Dermis blood vessel endothelial cell (primary cell): ENCODE results near the gene ANKRD33B. TPM values are rescaled to one million over a fixed set of nuclear protein-coding genes. Genes with fewer than 3 reads are reported as not detected.

ENCODE experiments used
- DNase-seq: peaks from one replicate; pipeline ENCODE4 v3.0.0; 2010
- total RNA-seq: library from RNA; depleted of rRNA; stranded (reverse); fragments of >200 nt; gene quantifications from 2 replicates; pipeline ENCODE4 v1.2.3, GENCODE V29; 2014

Gene ANKRD33B
- total RNA-seq, 1 donor from 2014 or later = 2.0 TPM

DNA sequence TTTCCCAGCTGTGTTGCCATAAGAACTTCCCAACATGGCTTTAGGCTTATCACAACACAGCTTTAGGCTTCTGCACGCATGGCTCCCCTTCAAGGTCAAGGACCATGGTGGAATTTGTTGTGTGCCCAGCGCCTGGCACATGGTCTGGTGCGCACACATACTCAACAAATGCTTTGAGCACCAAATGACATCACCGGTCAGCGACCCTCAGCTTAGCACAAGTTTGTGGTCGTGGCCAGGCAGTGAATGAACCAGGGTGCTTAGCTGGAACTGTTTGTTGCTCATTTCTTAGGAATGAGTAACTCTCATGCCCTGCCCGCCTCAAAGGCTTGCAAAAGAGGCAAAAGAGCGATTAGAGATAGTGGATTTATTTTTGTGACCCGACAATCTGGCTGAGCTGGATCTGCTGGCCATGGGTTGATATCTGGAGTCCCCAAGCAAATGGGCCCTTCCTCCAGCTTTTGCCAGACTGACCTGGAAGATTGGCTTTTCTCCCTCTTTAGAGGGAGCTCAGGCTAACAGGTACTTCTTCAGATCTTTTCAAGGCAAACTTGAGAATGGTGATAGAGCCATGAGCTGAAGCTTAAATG, 138.3 kb downstream of the ANKRD33B start:
- DNase-seq = peak; percentile 41

DNA sequence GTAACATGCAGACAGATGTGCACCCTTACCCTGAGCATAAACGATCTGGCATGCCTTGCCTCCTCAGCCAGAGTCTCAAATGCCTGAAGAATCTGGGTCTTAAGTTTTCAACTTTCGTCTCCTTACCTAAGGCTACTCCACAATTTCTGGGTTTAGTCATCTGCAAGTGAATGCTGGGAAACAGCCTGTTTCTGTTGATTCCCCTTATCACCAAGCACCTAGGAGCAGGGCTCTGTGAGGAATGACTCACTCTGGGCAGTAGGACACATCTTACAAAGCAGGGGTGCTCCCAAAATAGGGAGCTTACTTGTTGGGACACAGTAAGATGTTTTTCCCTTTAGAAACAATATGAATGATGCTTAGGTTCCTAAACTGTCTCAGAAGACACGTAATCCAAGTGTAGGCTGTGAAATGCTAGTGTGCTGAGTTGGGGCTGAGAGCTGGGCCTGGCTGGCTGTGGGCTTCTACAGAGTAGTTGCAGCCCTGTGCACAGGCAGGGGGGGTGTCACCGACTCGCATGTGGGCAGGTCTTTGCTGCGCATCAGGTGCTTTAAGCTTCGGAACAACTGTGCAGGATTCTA, 139.1 kb downstream of the ANKRD33B start:
- DNase-seq = peak; percentile 33

DNA sequence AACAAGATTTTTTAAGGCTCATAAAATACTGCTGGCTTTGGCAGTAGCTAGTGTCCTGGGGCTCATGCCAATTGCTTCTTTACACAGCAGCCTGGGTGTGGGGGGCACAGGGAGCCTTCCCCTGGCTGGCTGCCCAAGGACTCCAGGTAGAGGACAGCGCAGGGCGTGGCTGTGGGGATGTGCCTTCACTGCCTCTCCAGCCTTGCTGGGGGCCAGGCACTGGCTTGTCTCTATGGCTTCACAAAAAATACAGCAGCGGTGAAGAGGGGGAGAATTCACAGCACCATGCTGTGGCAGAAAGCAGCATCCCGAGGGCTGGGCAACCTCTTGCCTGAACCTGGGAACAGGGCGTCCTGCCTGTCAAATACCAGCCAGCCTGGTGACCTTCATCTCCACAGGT, 139.8 kb downstream of the ANKRD33B start:
- no peak for DNase-seq

DNA sequence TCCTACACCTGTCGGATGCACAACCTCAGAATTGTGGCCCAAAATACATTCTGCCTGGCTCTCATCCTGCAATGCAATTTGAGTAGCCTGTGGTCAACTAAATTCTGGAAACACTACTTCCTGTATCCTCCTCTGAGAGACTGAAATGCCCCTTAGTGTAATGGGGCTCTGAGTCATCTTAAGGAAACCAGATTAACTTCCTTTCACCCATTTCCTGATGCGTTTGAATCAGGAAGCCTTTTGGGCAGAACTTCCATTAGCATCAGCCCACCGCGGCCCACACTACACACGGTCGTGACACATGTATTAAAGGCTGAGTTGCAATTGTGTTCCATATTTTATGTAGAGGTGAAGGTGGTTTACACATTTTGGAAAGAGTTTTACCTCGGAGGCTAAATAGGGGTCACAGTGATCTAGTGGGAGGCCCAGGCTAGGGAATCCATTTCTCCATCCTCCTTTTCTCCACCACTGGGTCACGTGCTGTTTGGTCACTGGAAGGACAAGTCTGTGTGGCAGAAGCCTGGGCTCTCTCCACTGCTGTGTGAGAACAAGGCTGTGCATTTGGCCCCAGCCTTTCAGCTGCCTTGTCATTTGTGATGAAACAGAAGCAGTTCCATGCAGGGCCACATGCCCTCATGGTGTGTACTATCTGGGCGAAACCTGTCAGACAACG, 141.2 kb downstream of the ANKRD33B start:
- peak; percentile 77 for DNase-seq

DNA sequence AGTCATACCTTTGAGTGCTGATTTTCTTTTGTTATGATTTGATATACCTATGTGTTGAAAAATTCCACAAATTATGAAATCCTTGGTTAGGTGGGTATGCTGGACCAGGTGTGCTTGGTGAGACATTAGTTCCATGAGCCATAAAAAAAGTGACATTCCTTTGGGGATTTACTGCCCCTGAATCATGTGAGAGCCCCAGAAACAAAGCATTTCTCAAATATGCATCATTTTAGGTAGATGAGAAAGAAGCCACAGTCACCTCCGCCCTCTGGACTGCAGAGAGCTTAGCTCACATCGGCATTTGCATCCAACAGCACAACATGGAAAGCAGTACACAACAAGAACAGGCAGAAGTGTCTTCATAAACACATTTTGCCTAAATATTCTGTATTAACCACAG, 141.9 kb downstream of the ANKRD33B start:
- no peak for DNase-seq

DNA sequence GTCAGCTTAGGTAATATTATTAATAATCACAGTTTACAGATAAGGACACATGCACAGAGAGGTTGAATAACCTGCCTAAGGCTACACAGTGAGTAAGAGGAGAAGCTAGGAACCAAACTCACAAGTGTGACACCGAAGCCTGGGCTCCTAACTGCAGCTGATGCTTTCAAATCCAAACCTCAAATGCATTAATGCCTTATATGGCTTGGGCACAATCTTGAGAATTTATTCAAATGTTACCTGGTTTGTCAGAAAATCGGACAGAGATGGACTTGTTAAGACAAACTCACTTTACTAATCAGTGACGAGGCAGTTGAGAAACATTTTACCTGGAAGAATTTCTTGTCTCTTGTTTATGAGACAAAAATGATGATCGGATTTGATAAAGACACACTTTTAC, 142.5 kb downstream of the ANKRD33B start:
- no peak for DNase-seq

Other genes with a start within 250 kb of the ANKRD33B start
- gene MARCHF6, start 210.4 kb upstream of the ANKRD33B start, total RNA-seq = 63.8 and 116 TPM in 2 replicates
- gene ROPN1L, start 122.2 kb upstream of the ANKRD33B start, total RNA-seq = 0.68 and 2.9 TPM in 2 replicates
- 36.2 and 89.6 TPM in 2 replicates for gene DAP, start 197.2 kb downstream of the ANKRD33B start, total RNA-seq